ENCODE measurements around the gene NAV1. TPM values are rescaled to one million over a fixed set of nuclear protein-coding genes. Genes with fewer than 3 reads are reported as not detected.

The NAV1 gene
- total and polyA plus RNA-seq, 2 donors = 19.0 to 27.5 TPM

DNA sequence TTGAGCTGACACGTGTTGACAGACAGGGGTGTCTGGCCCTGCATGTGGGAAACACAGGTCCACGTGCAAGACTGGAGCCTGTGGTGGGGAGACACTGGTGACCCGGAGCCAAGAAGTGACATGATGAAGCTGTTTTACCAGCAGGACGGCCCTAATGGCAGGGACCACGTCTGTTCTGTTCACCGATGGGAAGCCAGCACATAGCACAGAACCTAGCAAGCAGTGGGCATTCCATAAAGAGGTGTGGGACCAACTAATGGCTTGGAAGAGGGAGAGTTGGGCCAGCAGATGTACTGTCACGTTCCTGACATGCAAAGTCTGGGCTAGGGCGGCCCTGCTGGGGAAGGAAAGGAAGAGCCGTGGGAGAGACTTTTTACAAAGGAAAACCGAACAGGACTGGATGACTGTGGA, 15.3 kb downstream of the NAV1 start:
- no peak for DNase-seq (ENCODE audit: extremely low spot score)
- H3K36me3 ChIP-seq (ENCODE audit: insufficient read depth) = no peaks in the 10 kb centered on the region
- no peaks in the 10 kb centered on the region for H3K4me1 ChIP-seq (ENCODE audit: insufficient read depth)
- no peak overlapping the region for H3K27ac ChIP-seq (ENCODE audit: low read depth)
- H3K4me3 ChIP-seq (ENCODE audit: low read depth, low read length) = no peak overlapping the region
- WGBS = 61% methylated on average over 10 of the region's 10 CpGs

DNA sequence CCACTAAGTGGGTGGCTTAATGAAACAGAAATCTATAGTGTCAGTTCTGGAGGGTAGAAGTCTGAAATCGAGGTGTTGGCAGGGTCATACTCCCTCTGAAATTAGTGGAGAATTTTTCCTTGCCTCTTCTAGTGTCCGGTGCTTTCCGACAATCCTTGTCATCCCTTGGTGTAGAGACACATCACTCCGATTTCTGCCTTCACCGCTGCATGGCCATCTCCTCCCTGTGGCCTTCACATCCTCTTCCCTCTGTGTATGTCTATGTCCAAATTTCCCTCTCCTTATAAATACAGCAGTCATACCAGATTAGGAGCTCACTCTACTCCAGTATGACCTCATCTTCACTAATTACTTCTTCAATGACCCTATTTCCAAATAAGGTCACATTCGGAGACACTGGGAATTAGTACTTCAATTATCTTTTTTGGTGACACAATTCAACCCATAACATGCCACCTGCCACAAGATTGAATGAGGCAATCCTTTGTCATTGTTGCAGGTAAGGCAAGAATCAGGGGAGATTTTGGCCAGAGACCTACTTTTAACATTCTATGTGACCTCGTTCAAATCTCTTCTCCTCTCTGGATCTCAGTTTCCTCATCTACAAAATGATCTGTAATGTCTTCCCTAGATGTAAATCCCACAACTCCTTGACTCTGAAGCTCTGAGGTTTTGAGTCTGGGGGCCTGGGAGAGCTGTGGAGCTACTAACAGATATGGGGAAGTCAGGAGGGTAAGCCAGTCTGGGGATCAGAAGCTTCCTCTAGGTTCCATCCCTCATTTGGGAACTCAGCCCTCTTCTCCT, 16.1 kb downstream of the NAV1 start:
- Histone ChIP-seq H3K27ac (ENCODE audit: low read depth) (no peak overlapping the region), H3K4me1 (ENCODE audit: insufficient read depth) (no peaks in the 10 kb centered on the region), H3K4me3 (ENCODE audit: low read depth, low read length) (no peak overlapping the region), H3K36me3 (ENCODE audit: insufficient read depth) (no peaks in the 10 kb centered on the region)
- WGBS = 91% methylated on average over 7 of the region's 7 CpGs
- DNase-seq (ENCODE audit: extremely low spot score) = no peak

DNA sequence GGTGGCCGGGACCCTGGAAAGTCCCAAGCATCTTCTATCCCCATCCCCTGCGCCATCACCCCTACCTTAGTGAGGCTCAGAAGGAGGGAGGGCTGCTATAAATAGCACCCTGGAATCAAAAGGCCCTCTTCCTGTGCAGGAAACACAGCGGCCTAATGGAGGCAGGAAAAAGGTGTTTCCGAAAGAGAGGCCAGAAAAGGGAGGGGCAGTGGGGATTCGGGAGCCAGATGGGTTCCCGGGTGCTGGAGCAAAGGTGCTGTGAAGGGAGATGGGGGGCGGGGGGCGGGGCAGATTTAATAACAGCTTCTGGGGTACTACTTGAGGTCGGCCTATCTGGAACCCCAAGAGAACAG, 16.6 kb downstream of the NAV1 start:
- H3K4me1 ChIP-seq (ENCODE audit: insufficient read depth) = no peaks in the 10 kb centered on the region

DNA sequence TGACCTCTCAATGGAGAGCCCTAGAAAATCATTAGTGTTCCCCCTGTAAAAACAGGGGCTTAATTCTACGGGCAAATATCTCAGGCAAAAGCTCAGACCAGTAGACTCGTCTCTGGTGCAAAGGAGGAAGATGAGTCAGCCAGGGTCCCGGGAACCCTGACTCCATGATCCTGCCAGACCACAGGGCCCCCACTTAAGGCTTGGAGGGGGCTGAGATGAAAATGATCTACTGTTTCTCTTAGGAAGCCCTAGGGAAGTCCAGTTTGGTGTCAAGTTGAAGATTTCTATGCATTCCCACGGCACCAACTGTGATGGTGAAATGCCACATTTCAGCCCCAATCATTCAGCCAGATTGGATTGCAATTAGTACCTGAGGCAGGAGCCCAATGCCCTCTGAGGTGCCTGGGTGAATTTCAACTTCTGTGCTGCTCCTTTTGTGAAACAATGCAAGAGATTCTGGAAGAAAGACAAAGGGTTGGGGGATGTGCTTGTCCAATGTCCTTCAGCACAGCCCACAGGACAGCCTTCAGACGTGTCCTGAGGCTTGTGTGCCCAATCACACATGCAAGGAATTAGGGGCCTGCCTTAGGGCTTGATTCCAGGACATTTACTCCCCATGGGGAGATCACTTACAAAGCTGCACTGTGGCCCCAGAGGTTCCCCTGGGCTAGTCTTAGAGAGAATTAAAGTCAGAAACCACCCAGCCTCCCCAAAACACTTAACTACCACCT, 18.1 kb downstream of the NAV1 start:
- no peak for DNase-seq (ENCODE audit: extremely low spot score)

More for the DNA sequence above, 16.6 kb downstream of the NAV1 start:
- 82% methylated on average over 9 of the region's 9 CpGs for WGBS
- DNase-seq (ENCODE audit: extremely low spot score) = no peak
- H3K4me3 ChIP-seq (ENCODE audit: low read depth, low read length) = no peak overlapping the region
- H3K27ac ChIP-seq (ENCODE audit: low read depth) = no peak overlapping the region
- H3K36me3 ChIP-seq (ENCODE audit: insufficient read depth) = no peaks in the 10 kb centered on the region

DNA sequence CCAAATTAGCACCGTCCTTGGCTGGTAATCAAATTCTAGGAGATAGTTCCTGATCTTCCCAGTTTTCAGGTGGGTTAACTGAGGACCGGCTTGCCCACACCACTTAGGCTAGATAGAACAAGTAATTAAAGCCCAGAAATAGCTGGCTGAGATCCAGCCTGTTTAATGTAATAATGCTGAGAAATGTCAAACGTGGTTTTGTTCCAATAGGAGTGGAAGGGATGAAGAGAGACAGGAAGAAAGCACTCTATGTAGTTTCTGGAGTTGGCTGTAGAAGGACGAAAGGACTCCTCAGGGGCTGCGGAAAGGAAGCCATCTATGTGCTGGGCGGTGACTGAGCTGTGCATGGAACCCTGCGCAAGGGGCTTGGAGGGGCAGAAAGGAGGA, 18.6 kb downstream of the NAV1 start:
- H3K36me3 ChIP-seq (ENCODE audit: insufficient read depth) = no peaks in the 10 kb centered on the region
- WGBS = 74% methylated on average over 7 of the region's 7 CpGs
- H3K4me3 ChIP-seq (ENCODE audit: low read depth, low read length) = no peak overlapping the region
- no peaks in the 10 kb centered on the region for H3K4me1 ChIP-seq (ENCODE audit: insufficient read depth)
- no peak for DNase-seq (ENCODE audit: extremely low spot score)
- no peak overlapping the region for H3K27ac ChIP-seq (ENCODE audit: low read depth)

More for the DNA sequence above, 18.1 kb downstream of the NAV1 start:
- no peaks in the 10 kb centered on the region for H3K4me1 ChIP-seq (ENCODE audit: insufficient read depth)
- no peaks in the 10 kb centered on the region for H3K36me3 ChIP-seq (ENCODE audit: insufficient read depth)
- no peak overlapping the region for H3K27ac ChIP-seq (ENCODE audit: low read depth)
- no peak overlapping the region for H3K4me3 ChIP-seq (ENCODE audit: low read depth, low read length)
- WGBS = 74% methylated on average over 5 of the region's 5 CpGs

DNA sequence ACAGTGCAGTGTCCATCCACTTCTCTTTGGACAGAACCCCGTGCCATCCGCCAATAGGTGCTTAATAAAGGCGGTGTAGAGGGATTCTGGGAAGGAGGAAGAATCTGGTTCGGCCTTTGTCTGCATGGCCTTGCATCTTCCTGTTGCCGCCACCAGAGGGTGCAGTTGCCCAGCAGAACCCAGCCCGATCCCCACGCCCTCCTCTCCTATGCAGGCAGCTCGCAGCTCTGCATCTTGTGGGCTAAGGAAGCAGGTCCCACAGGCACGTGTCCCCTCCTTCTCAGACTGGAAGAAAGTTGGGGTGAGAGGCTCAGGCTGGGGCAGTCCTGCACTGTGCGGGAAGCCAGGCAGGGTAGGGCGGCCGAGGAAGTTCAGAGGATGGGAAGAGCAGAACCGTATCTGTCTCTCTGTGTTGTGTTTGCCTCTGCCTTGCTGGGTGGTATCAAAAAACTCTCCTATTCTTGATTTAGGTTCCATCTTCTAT, 20.8 kb downstream of the NAV1 start:
- WGBS = 17% methylated on average over 13 of the region's 13 CpGs
- no peaks in the 10 kb centered on the region for H3K4me1 ChIP-seq (ENCODE audit: insufficient read depth)
- DNase-seq (ENCODE audit: extremely low spot score) = no peak

DNA sequence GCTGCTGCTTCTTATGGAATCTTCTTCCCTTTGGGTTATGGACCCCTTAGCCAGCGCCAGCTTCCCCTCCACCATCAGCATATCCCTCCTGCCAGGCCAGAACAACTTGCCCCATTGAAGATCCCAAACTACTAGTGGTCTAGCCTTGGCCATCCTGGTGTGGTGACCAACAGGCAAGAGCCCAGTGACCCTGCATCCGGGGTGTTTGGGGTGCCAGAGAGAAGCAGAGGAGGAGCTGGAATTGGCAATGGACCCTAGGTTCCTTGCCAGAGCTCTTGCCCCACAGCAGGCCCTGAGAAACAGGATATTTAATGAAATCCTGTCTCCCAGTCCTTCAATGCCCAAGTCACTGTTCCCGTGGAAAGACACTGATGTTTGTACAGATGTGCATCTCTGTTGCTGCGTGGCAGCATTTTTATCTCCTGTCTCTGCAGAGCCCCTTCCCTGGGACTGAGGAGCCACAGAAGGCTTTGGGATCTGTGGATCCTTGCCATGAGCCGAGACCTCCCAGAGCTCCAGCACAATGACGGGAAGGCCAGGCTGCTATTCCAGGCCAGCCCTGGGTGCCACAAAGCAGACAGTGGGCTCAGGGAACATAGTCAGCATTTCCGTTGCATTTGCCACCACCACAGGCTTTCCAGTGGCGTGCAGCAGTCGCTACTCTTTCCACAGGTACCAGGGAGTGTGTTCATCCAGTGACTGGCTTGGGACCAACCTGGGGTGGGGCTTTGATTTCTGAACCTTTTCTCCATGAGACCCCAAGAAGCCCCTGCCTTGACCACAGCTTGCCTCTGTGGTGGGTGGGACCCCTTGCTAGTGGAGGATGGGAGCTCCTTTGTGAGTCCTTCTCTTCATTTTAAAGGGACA, 21.6 kb downstream of the NAV1 start:
- no peak for DNase-seq (ENCODE audit: extremely low spot score)
- Histone ChIP-seq H3K27ac (ENCODE audit: low read depth) (no peak overlapping the region), H3K4me1 (ENCODE audit: insufficient read depth) (no peaks in the 10 kb centered on the region), H3K36me3 (ENCODE audit: insufficient read depth) (no peaks in the 10 kb centered on the region), H3K4me3 (ENCODE audit: low read depth, low read length) (no peak overlapping the region)
- WGBS = 90% methylated on average over 9 of the region's 9 CpGs

More for the DNA sequence above, 20.8 kb downstream of the NAV1 start:
- H3K27ac ChIP-seq (ENCODE audit: low read depth) = no peak overlapping the region
- H3K4me3 ChIP-seq (ENCODE audit: low read depth, low read length) = no peak overlapping the region
- H3K36me3 ChIP-seq (ENCODE audit: insufficient read depth) = no peaks in the 10 kb centered on the region

DNA sequence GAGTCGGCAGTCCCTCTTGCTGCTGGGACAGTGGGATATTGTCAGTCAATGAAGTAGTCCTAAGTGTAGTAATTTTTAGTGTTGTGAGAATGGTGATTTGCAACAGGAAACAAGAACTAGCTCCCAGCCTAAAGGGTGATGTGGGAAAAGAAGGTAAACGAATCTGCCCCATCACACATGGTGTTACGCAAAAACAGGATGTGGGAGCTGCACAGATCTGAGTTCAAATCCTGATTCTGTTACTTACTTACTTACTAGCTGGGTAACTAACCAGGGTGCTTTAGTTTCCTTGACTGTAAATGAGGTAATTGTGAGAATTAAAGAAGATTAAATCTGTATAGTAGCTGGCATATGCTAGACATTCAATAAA, 22.3 kb downstream of the NAV1 start:
- Histone ChIP-seq H3K27ac (ENCODE audit: low read depth) (no peak overlapping the region), H3K36me3 (ENCODE audit: insufficient read depth) (no peaks in the 10 kb centered on the region), H3K4me3 (ENCODE audit: low read depth, low read length) (no peak overlapping the region), H3K4me1 (ENCODE audit: insufficient read depth) (no peaks in the 10 kb centered on the region)
- 92% methylated on average over 3 of the region's 3 CpGs for WGBS
- no peak for DNase-seq (ENCODE audit: extremely low spot score)

DNA sequence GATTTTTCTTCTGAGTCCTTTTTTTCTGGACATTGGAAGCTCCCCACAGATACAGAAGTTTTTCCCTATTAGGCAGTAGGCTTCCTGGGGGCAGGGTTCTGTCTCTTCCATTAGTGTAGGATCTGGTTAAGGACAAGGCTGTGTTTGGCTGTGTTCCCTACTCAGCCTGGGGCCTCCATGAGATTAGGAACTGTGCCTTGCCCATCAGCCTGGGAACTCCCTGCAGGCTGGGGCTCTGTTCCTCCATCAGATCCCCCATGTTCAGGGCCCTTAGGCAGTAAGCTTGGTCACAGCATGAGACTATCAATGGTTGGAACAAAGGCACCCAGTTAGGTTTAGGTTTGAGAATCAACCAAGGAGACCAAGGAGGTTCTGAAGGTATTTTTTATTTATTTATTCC, 22.7 kb downstream of the NAV1 start:
- no peaks in the 10 kb centered on the region for H3K4me1 ChIP-seq (ENCODE audit: insufficient read depth)

DNA sequence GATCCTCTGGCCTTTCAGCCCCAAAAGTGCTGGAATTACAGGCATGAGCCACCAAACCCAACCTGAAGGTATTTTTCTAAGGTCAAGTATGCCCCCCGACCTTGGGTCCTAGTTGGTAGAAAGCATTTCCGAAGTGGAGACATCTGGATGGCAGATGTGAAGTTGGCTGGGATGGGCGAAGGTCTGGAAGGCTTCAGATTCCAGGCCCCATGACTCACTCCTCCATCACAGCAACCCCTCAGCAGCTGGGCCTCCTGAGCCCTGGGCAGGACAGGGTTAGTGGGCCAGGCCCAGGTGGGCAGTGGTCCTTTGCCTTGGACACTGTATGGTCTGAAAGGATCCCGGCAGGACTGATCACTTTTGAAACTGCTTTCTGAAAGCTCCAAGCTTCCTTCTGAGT, 23.3 kb downstream of the NAV1 start:
- no peak for DNase-seq (ENCODE audit: extremely low spot score)
- peak overlapping the region; percentile 27 for H3K27ac ChIP-seq (ENCODE audit: low read depth)
- H3K4me1 ChIP-seq (ENCODE audit: insufficient read depth) = no peaks in the 10 kb centered on the region
- no peak overlapping the region for H3K4me3 ChIP-seq (ENCODE audit: low read depth, low read length)
- 48% methylated on average over 4 of the region's 4 CpGs for WGBS
- H3K36me3 ChIP-seq (ENCODE audit: insufficient read depth) = no peaks in the 10 kb centered on the region

More for the DNA sequence above, 22.7 kb downstream of the NAV1 start:
- no peak overlapping the region for H3K4me3 ChIP-seq (ENCODE audit: low read depth, low read length)
- no peaks in the 10 kb centered on the region for H3K36me3 ChIP-seq (ENCODE audit: insufficient read depth)
- no peak overlapping the region for H3K27ac ChIP-seq (ENCODE audit: low read depth)
- DNase-seq (ENCODE audit: extremely low spot score) = no peak

DNA sequence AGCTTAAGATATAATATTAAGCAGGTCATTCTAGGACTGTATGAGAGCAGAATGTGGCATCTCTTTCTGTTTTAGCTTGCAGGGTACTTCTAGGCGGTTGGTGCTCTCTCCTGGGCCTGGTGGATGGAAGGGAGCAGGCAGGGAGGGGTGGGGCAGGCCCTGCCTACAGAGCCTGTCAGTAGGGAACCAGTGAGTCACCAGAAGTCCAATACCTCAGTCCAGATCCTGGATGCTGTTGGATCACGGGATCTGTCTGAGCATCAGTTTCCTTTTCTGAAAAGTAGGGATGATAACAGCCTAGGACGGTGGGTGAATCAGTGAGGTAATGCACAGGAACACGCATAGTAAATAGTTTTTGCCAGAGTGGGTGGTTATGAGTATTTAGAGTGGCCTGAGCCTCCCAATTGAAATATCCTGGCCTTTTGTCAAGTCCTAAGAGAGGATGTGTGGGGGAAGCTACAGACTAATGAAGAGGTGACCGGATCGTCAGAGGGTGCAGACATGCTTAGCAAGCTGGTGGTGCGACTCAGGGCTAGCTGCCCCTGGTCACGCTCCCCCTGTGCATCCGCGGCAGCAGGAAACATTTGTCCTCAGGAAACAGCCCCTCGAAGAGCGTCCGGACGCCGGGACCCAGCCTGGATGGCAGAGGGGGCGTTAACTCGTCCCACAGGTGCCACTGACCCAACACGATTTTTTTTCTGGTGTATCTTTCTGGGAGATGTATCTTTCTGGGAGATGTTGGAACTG, 23.9 kb downstream of the NAV1 start:
- Histone ChIP-seq H3K4me1 (ENCODE audit: insufficient read depth) (no peaks in the 10 kb centered on the region), H3K4me3 (ENCODE audit: low read depth, low read length) (no peak overlapping the region), H3K36me3 (ENCODE audit: insufficient read depth) (no peaks in the 10 kb centered on the region), H3K27ac (ENCODE audit: low read depth) (peak overlapping the region; percentile 27)
- 71% methylated on average over 18 of the region's 18 CpGs for WGBS
- DNase-seq (ENCODE audit: extremely low spot score) = no peak

DNA sequence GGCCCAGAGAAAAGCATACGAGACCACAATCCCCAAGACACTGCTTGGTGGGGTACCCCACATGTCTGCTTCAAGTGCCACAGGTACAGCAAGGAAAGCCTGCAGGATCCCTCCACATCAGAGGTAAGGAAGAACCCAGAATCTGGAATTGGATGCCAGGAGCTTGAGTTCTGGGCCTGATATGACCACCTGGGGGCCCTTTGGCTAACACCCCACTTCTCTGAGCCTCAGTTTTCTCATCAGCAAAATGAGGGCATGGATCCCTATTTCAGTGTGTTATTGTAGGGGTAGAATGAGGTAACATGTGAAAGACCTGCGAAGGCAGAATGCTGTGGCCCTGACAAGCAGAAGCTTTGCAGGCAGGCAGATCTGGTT, 24.5 kb downstream of the NAV1 start:
- Histone ChIP-seq H3K36me3 (ENCODE audit: insufficient read depth) (no peaks in the 10 kb centered on the region), H3K4me3 (ENCODE audit: low read depth, low read length) (no peak overlapping the region), H3K4me1 (ENCODE audit: insufficient read depth) (no peaks in the 10 kb centered on the region), H3K27ac (ENCODE audit: low read depth) (no peak overlapping the region)
- 86% methylated on average over 2 of the region's 2 CpGs for WGBS
- no peak for DNase-seq (ENCODE audit: extremely low spot score)

DNA sequence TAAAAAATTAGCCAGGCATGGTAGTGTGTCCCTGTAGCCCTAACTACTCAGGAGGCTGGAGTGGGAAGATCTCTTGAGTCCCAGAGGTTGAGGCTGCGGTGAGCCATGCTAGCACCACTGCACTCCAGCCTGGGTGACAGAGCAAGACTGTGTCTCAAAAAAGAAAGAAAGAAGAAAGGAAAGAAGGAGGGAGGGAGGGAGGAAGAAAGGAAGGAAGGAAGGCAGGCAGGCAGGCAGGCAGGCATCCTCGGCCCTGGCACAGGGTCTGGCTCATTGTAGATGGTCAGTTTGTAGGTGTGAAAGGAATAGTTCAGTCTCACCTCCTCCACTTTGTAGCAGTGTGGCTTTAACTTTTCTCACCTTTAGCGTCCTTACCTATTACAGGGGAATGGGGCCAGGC, 25.0 kb downstream of the NAV1 start:
- Histone ChIP-seq H3K4me1 (ENCODE audit: insufficient read depth) (no peaks in the 10 kb centered on the region), H3K4me3 (ENCODE audit: low read depth, low read length) (no peak overlapping the region), H3K36me3 (ENCODE audit: insufficient read depth) (no peaks in the 10 kb centered on the region), H3K27ac (ENCODE audit: low read depth) (no peak overlapping the region)
- DNase-seq (ENCODE audit: extremely low spot score) = no peak
- 93% methylated on average over 3 of the region's 3 CpGs for WGBS
